Endodermal cell (in vitro differentiated cells): ENCODE results near the gene IGFBP2. TPM values are rescaled to one million over a fixed set of nuclear protein-coding genes. Genes with fewer than 3 reads are reported as not detected.

Experiments used
- DNase-seq: peaks from one replicate; pipeline ENCODE4 v3.0.0-alpha.2; 2017
- H3K27ac ChIP-seq: 2 replicates; pipeline ENCODE4 v1.5.1; 2013; ENCODE audit warnings: mild to moderate bottlenecking, low read depth, low read length, moderate library complexity
- H3K27me3 ChIP-seq: 2 replicates; pipeline ENCODE4 v1.6.1; 2013; ENCODE audit warnings: mild to moderate bottlenecking, low read length, moderate library complexity; ENCODE audit not compliant: insufficient read depth, control insufficient read depth, poor library complexity, severe bottlenecking
- H3K36me3 ChIP-seq: 2 replicates; pipeline ENCODE4 v1.7.0; 2013; ENCODE audit warnings: mild to moderate bottlenecking, low read length, moderate library complexity; ENCODE audit not compliant: control insufficient read depth, insufficient read depth
- H3K4me1 ChIP-seq: one replicate; pipeline ENCODE4 v1.7.0; 2013; ENCODE audit warnings: low read length; ENCODE audit not compliant: control insufficient read depth, insufficient read depth
- H3K4me3 ChIP-seq: 2 replicates; pipeline ENCODE4 v1.5.1; 2013; ENCODE audit warnings: mild to moderate bottlenecking, low read length, moderate library complexity
- H3K9ac ChIP-seq: 2 replicates; pipeline ENCODE4 v1.6.1; 2013; ENCODE audit warnings: mild to moderate bottlenecking, low read length, moderate library complexity; ENCODE audit not compliant: poor library complexity, severe bottlenecking; ENCODE audit errors: extremely low read depth
- H3K9me3 ChIP-seq: 2 replicates; pipeline ENCODE4 v1.6.1; 2013; ENCODE audit warnings: mild to moderate bottlenecking, low read length, moderate library complexity; ENCODE audit not compliant: control insufficient read depth
- H3K27ac Mint-ChIP-seq: 2 replicates; pipeline ENCODE4 v1.8.0; 2020; ENCODE audit warnings: mixed read lengths
- H3K27me3 Mint-ChIP-seq: 2 replicates; pipeline ENCODE4 v1.8.0; 2021; ENCODE audit warnings: mild to moderate bottlenecking, mixed read lengths; ENCODE audit not compliant: insufficient read depth
- H3K36me3 Mint-ChIP-seq: 2 replicates; pipeline ENCODE4 v1.8.0; 2020; ENCODE audit warnings: low read depth, mixed read lengths
- H3K4me1 Mint-ChIP-seq: 2 replicates; pipeline ENCODE4 v1.8.0; 2020; ENCODE audit warnings: mixed read lengths
- H3K4me3 Mint-ChIP-seq: 2 replicates; pipeline ENCODE4 v1.8.0; 2020; ENCODE audit warnings: mild to moderate bottlenecking, moderate library complexity, mixed read lengths
- H3K9me3 Mint-ChIP-seq: 2 replicates; pipeline ENCODE4 v1.8.0; 2020; ENCODE audit warnings: mild to moderate bottlenecking, mixed read lengths
- CTCF ChIP-seq: fragments of 200-600 bp; sonication (generic); conservative IDR thresholded peaks from 2 replicates; pipeline ENCODE4 v1.5.0; 2021; ENCODE audit warnings: antibody characterized with exemption, mild to moderate bottlenecking
- WGBS, 2 experiments: methylation state at CpG; one replicate each; pipeline versions ENCODE4 v1.1.5 to v1.1.7; 2013; ENCODE audit warnings: missing lambda C conversion rate in 2 of 2, mixed read lengths in 1 of 2; ENCODE audit not compliant: insufficient coverage in 1 of 2, insufficient read length in 1 of 2; 5-methylcytosine and 5-hydroxymethylcytosine counted together
- total RNA-seq, 2 donors: library from RNA; stranded (reverse); fragmentation: NEBNext Ultra II Directional in 1 of 2; extraction: Animal tissue kit (Norgen Biotek cat#: 25700) in 1 of 2; gene quantifications; 2 replicates in 1 of 2; 3 replicates in 1 of 2; pipeline ENCODE4 v1.2.1, GENCODE V29; 2021

IGFBP2 gene
- total RNA-seq, 2 donors from 2014 or later = 80.8 to 313 TPM

- Histone ChIP-seq H3K4me1 (peaks cover 12% of the 10 kb centered on the region), H3K27me3 (peaks cover 7% of the 10 kb centered on the region), H3K9ac (peak overlapping the region; percentile 57), H3K36me3 (no peaks in the 10 kb centered on the region), H3K9me3 (no peaks in the 10 kb centered on the region), H3K4me3 (peak overlapping the region; percentile 91), H3K27ac (peak overlapping the region; percentile 91)
- WGBS, 2 experiments = 2 to 5% methylated on average over 11 to 20 of the region's 23 CpGs
- Mint-ChIP-seq H3K36me3 (no peaks in the 10 kb centered on the region), H3K27me3 (peaks cover 49% of the 10 kb centered on the region), H3K4me3 (peak overlapping the region; percentile 89), H3K4me1 (peaks cover 46% of the 10 kb centered on the region), H3K9me3 (no peaks in the 10 kb centered on the region), H3K27ac (no peak overlapping the region)
- DNase-seq = peak; percentile 59
- TF ChIP-seq CTCF = no peak
Measured at GRCh38 chr2:216634370-216635148, 1.3 kb downstream of the IGFBP2 start.

- Histone ChIP-seq H3K4me1 (peaks cover 12% of the 10 kb centered on the region), H3K9me3 (no peaks in the 10 kb centered on the region), H3K36me3 (peaks cover 5% of the 10 kb centered on the region), H3K27ac (peak overlapping the region; percentile 91), H3K9ac (peak overlapping the region; percentile 57), H3K27me3 (peaks cover 7% of the 10 kb centered on the region), H3K4me3 (peak overlapping the region; percentile 91)
- Mint-ChIP-seq H3K27me3 (peaks cover 49% of the 10 kb centered on the region), H3K36me3 (no peaks in the 10 kb centered on the region), H3K4me1 (peaks cover 46% of the 10 kb centered on the region), H3K27ac (no peak overlapping the region), H3K4me3 (peak overlapping the region; percentile 89), H3K9me3 (no peaks in the 10 kb centered on the region)
- no peak for TF ChIP-seq CTCF
- 0 to 6% methylated on average over 2 to 7 of the region's 7 CpGs for WGBS, 2 experiments
- peak; percentile 60 for DNase-seq
Measured at GRCh38 chr2:216635171-216635570, 2.0 kb downstream of the IGFBP2 start.

GRCh38 chr2:216635701-216636550 is 2.7 kb downstream of the IGFBP2 start:
- peaks cover 7% of the 10 kb centered on the region for H3K27me3 ChIP-seq
- peaks cover 11% of the 10 kb centered on the region for H3K36me3 ChIP-seq
- H3K27ac Mint-ChIP-seq = peak overlapping the region; percentile 71
- H3K9ac ChIP-seq = peak overlapping the region; percentile 57
- peak; percentile 76 for DNase-seq
- H3K27me3 Mint-ChIP-seq = peaks cover 49% of the 10 kb centered on the region
- peak overlapping the region; percentile 91 for H3K27ac ChIP-seq
- H3K4me3 Mint-ChIP-seq = peak overlapping the region; percentile 89
- no peak for TF ChIP-seq CTCF
- H3K9me3 ChIP-seq = no peaks in the 10 kb centered on the region
- H3K36me3 Mint-ChIP-seq = no peaks in the 10 kb centered on the region
- WGBS, 2 experiments = 0 to 11% methylated on average over 6 to 18 of the region's 18 CpGs
- no peaks in the 10 kb centered on the region for H3K9me3 Mint-ChIP-seq
- peaks cover 46% of the 10 kb centered on the region for H3K4me1 Mint-ChIP-seq
- H3K4me1 ChIP-seq = peaks cover 12% of the 10 kb centered on the region
- H3K4me3 ChIP-seq = peak overlapping the region; percentile 91
